PC-9 (cell line): Measurements from ENCODE around the gene FKBP5. TPM values are rescaled to one million over a fixed set of nuclear protein-coding genes. Genes with fewer than 3 reads are reported as not detected.

ENCODE experiments used
- BruUV-seq: library from RNA; stranded (reverse); fragments of 400-500 nt; replicated peaks from 2 replicates; lab custom pipeline; 2021; lab: Mats Ljungman, UMichigan
- CTCF ChIA-PET: fragments of 300-600 bp; sonication (Branson Sonifier 250); formaldehyde crosslinking; loops from one replicate; lab custom pipeline; 2022; ENCODE audit warnings: antibody characterized with exemption; lab: Charles Lee
- POLR2A ChIA-PET: fragments of 300-600 bp; sonication (Branson Sonifier 250); formaldehyde crosslinking; loops from one replicate; lab custom pipeline; 2022; ENCODE audit warnings: antibody characterized with exemption; ENCODE audit not compliant: unreplicated experiment; lab: Charles Lee
- DNase-seq, 2 experiments: peaks; one replicate each; pipeline versions ENCODE4 v3.0.0 to v3.0.0-alpha.2; 2015 to 2022; ENCODE audit warnings: mixed read lengths in 1 of 2
- H2AFZ ChIP-seq: fragments of 200-600 bp; sonication (generic); 2 replicates; pipeline ENCODE4 v1.8.1; 2017; ENCODE audit warnings: antibody characterized with exemption
- H3F3A ChIP-seq: fragments of 200-600 bp; sonication (generic); 2 replicates; pipeline ENCODE4 v1.8.1; 2017; ENCODE audit warnings: antibody characterized with exemption, mild to moderate bottlenecking, low read depth; ENCODE audit not compliant: insufficient read depth
- H3K27ac ChIP-seq: fragments of 200-600 bp; sonication (generic); 2 replicates; pipeline ENCODE4 v1.6.1; 2016; ENCODE audit warnings: mixed run types
- H3K27me3 ChIP-seq: fragments of 200-600 bp; sonication (generic); 2 replicates; pipeline ENCODE4 v1.6.1; 2016; ENCODE audit warnings: low read depth, mixed run types; ENCODE audit not compliant: insufficient read depth
- H3K36me3 ChIP-seq: fragments of 200-600 bp; sonication (generic); 2 replicates; pipeline ENCODE4 v1.6.1; 2016; ENCODE audit warnings: low read depth, mixed run types
- H3K4me1 ChIP-seq: fragments of 200-600 bp; sonication (generic); replicated peaks from 2 replicates; pipeline ENCODE4 v1.6.1; 2016; ENCODE audit warnings: mixed run types; ENCODE audit not compliant: insufficient read depth
- H3K4me2 ChIP-seq: fragments of 200-600 bp; sonication (generic); 2 replicates; pipeline ENCODE4 v1.6.1; 2017; ENCODE audit warnings: mixed run types
- H3K4me3 ChIP-seq: fragments of 200-600 bp; sonication (generic); 2 replicates; pipeline ENCODE4 v1.6.1; 2016; ENCODE audit warnings: mixed run types
- H3K79me2 ChIP-seq: fragments of 200-600 bp; sonication (generic); 2 replicates; pipeline ENCODE4 v1.6.1; 2017; ENCODE audit warnings: low read depth, mixed run types
- H3K9me2 ChIP-seq: fragments of 200-600 bp; sonication (generic); 2 replicates; pipeline ENCODE4 v1.8.1; 2017; ENCODE audit warnings: mild to moderate bottlenecking; ENCODE audit not compliant: insufficient read depth
- H3K9me3 ChIP-seq: fragments of 200-600 bp; sonication (generic); 2 replicates; pipeline ENCODE4 v1.8.1; 2016; ENCODE audit warnings: low read depth; ENCODE audit not compliant: insufficient read depth
- H4K20me1 ChIP-seq: fragments of 200-600 bp; sonication (generic); 2 replicates; pipeline ENCODE4 v1.8.1; 2017; ENCODE audit not compliant: insufficient read depth
- EZH2 ChIP-seq: fragments of 200-600 bp; sonication (generic); IDR thresholded peaks from 2 replicates; pipeline ENCODE4 v1.8.0; 2017; ENCODE audit warnings: antibody characterized with exemption, low read depth
- intact Hi-C: fragments of 100-400 bp; cut with micrococcal nuclease; formaldehyde crosslinking; loops from one replicate; pipeline ENCODE4 v1.10.0; 2022; ENCODE audit not compliant: unreplicated experiment
- total RNA-seq: library from RNA; stranded (reverse); gene quantifications from 2 replicates; pipeline ENCODE4 v1.2.3, GENCODE V29; 2021
- TF ChIP-seq, protein P1 (sequence below): fragments of 200-600 bp; sonication (generic); conservative IDR thresholded peaks from 2 replicates; pipeline ENCODE4 v1.6.1; 2017; ENCODE audit warnings: mixed run types, antibody characterized with exemption, mild to moderate bottlenecking, moderate library complexity

Gene FKBP5
- total RNA-seq, 1 experiment from 2014 or later, result 5.0 TPM

GRCh38 chr6:35562060-35562459, 126.7 kb downstream of the FKBP5 start:
- H3K27ac ChIP-seq, result no peak overlapping the region
- no peak overlapping the region for H2AFZ ChIP-seq
- no TSS peak for BruUV-seq
- H3K9me2 ChIP-seq, result no peaks in the 10 kb centered on the region
- H3K4me3 ChIP-seq, result no peak overlapping the region
- ChIA-PET CTCF (interaction anchor here (0.7 kb wide), 1 partner anchor 593 kb away, joined by 3 read pairs; no protein-coding TSS in a partner anchor), POLR2A (no interaction called here)
- no peaks in the 10 kb centered on the region for H3K4me1 ChIP-seq
- no peaks in the 10 kb centered on the region for H4K20me1 ChIP-seq
- no peak for DNase-seq
- no peaks in the 10 kb centered on the region for H3F3A ChIP-seq
- no peaks in the 10 kb centered on the region for H3K36me3 ChIP-seq
- TF ChIP-seq, protein P1, sequence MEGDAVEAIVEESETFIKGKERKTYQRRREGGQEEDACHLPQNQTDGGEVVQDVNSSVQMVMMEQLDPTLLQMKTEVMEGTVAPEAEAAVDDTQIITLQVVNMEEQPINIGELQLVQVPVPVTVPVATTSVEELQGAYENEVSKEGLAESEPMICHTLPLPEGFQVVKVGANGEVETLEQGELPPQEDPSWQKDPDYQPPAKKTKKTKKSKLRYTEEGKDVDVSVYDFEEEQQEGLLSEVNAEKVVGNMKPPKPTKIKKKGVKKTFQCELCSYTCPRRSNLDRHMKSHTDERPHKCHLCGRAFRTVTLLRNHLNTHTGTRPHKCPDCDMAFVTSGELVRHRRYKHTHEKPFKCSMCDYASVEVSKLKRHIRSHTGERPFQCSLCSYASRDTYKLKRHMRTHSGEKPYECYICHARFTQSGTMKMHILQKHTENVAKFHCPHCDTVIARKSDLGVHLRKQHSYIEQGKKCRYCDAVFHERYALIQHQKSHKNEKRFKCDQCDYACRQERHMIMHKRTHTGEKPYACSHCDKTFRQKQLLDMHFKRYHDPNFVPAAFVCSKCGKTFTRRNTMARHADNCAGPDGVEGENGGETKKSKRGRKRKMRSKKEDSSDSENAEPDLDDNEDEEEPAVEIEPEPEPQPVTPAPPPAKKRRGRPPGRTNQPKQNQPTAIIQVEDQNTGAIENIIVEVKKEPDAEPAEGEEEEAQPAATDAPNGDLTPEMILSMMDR, result no peak
- TF ChIP-seq EZH2, result no peak
- no peak overlapping the region for H3K4me2 ChIP-seq
- peaks cover 4% of the 10 kb centered on the region for H3K9me3 ChIP-seq
- no peaks in the 10 kb centered on the region for H3K79me2 ChIP-seq
- intact Hi-C loops, result no loop called here
- H3K27me3 ChIP-seq, result 0 out of 2 replicates have a peak, but pooled peaks cover 11% of the 10 kb centered on the region

DNA sequence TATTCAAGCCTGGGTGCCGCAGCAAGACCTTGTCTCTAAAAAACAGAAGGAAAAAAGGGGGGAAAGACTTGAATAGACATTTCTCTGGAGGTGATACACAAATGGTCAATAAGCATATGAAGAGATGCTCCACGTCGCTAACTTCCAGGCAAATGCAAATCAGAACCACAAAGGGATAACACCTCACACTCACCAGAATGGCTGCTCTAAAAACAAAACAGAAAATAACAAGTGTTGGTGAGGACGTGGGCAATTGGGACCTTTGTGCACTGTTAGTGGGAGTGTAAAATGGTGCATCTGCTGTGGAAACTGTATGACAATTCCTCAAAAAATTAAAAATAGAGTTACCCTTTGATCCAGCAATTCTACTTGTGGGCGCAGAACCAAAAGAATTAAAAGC, 127.6 kb downstream of the FKBP5 start:
- H3K79me2 ChIP-seq, result no peaks in the 10 kb centered on the region
- no peak overlapping the region for H3K4me2 ChIP-seq
- no peaks in the 10 kb centered on the region; the same call in 1 of the 2 replicates for H3K9me3 ChIP-seq
- intact Hi-C loops, result no loop called here
- no TSS peak for BruUV-seq
- no peaks in the 10 kb centered on the region for H4K20me1 ChIP-seq
- 0 out of 2 replicates have a peak, but pooled peaks cover 11% of the 10 kb centered on the region for H3K27me3 ChIP-seq
- no peak overlapping the region for H3K4me3 ChIP-seq
- CTCF ChIA-PET, result interaction anchor here (0.5 to 1.3 kb wide), 2 partner anchors 176 to 182 kb away, joined by 4 to 10 read pairs; partner anchors contain the start of gene ARMC12
- no peaks in the 10 kb centered on the region for H3K9me2 ChIP-seq
- no peaks in the 10 kb centered on the region for H3F3A ChIP-seq
- no peak for DNase-seq
- no peak overlapping the region for H3K27ac ChIP-seq
- H3K4me1 ChIP-seq, result no peaks in the 10 kb centered on the region
- H2AFZ ChIP-seq, result no peak overlapping the region
- H3K36me3 ChIP-seq, result no peaks in the 10 kb centered on the region
- TF ChIP-seq, protein P1, result no peak
- no peak for TF ChIP-seq EZH2
- POLR2A ChIA-PET, result interaction anchor here (0.5 kb wide), 1 partner anchor 47 kb away, joined by 3 read pairs; no protein-coding TSS in a partner anchor

- Histone ChIP-seq H3K9me3 (no peaks in the 10 kb centered on the region; the same call in 1 of the 2 replicates), H3K27me3 (no peaks in the 10 kb centered on the region), H3K36me3 (no peaks in the 10 kb centered on the region), H2AFZ (no peak overlapping the region), H3K27ac (no peak overlapping the region), H3K79me2 (no peaks in the 10 kb centered on the region), H3K4me1 (no peaks in the 10 kb centered on the region), H3K9me2 (no peaks in the 10 kb centered on the region), H4K20me1 (no peaks in the 10 kb centered on the region), H3K4me3 (no peak overlapping the region), H3K4me2 (no peak overlapping the region), H3F3A (no peaks in the 10 kb centered on the region)
- BruUV-seq, result no TSS peak
- POLR2A ChIA-PET, result no interaction called here
- CTCF ChIA-PET, result no interaction called here
- no peak for DNase-seq
- intact Hi-C loops, result no loop called here
- TF ChIP-seq EZH2, result no peak
- TF ChIP-seq, protein P1, result no peak
These were observed 130.1 kb downstream of the FKBP5 start for GRCh38 chr6:35558571-35558970.
